Epithelial cell of proximal tubule (primary cell): Measurements from ENCODE around the gene FOXP4. TPM values are rescaled to one million over a fixed set of nuclear protein-coding genes. Genes with fewer than 3 reads are reported as not detected.

ENCODE experiments used
- DNase-seq: peaks from one replicate; pipeline ENCODE4 v3.0.0-alpha.2; 2011; ENCODE audit warnings: low read depth
- H3K4me3 ChIP-seq: 2 replicates; pipeline ENCODE4 v1.5.1; 2011; ENCODE audit warnings: low read depth, mild to moderate bottlenecking, low read length
- total RNA-seq: library from RNA; depleted of rRNA; stranded (reverse); fragments of >200 nt; gene quantifications from 2 replicates; pipeline ENCODE4 v1.2.3, GENCODE V29; 2015
- TF ChIP-seq, protein P1 (sequence below): conservative IDR thresholded peaks from 2 replicates; pipeline ENCODE4 v1.5.1; 2012; ENCODE audit warnings: low read depth, mild to moderate bottlenecking, low read length

FOXP4 gene
- total RNA-seq, 1 donor from 2014 or later: 7.5 TPM

DNA sequence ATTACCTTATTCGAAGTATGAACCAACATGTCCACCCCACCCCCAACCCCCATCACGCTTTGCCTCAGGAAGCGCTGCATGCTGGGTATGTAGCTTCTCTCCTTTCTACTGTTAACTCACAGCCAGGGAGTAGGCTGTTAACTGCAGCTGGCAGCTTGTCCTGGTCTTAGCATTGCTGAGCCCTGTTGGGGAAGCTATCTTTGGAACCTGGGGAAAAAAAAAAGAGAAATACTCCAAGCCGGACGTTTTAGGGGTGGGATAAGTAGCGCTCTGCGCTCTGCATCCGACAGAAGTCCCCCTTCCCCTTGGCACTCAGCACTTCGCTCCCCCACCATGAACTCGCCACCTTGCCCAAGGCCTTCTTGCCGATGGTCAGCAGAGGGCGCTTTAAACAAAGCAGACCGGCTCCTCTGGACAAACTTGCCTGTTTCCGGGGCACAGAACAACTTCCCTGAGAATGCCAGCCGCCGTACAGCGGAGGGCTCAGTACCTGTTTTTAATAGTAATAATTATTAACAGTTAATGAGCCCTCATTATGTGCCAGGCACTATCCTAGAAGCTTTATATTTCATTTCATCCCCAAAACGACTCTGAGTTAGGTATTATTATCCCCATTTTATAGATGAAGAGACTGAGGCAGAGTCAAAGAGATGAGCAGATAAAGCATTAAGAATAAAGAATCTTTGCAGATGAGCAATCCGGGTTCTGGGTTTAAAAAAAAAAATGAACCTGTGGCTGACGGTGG, 56.9 kb downstream of the FOXP4 start:
- peak; percentile 29 for DNase-seq
- TF ChIP-seq, protein P1, sequence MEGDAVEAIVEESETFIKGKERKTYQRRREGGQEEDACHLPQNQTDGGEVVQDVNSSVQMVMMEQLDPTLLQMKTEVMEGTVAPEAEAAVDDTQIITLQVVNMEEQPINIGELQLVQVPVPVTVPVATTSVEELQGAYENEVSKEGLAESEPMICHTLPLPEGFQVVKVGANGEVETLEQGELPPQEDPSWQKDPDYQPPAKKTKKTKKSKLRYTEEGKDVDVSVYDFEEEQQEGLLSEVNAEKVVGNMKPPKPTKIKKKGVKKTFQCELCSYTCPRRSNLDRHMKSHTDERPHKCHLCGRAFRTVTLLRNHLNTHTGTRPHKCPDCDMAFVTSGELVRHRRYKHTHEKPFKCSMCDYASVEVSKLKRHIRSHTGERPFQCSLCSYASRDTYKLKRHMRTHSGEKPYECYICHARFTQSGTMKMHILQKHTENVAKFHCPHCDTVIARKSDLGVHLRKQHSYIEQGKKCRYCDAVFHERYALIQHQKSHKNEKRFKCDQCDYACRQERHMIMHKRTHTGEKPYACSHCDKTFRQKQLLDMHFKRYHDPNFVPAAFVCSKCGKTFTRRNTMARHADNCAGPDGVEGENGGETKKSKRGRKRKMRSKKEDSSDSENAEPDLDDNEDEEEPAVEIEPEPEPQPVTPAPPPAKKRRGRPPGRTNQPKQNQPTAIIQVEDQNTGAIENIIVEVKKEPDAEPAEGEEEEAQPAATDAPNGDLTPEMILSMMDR: peak; percentile 95
- peak overlapping the region; percentile 7 for H3K4me3 ChIP-seq

DNA sequence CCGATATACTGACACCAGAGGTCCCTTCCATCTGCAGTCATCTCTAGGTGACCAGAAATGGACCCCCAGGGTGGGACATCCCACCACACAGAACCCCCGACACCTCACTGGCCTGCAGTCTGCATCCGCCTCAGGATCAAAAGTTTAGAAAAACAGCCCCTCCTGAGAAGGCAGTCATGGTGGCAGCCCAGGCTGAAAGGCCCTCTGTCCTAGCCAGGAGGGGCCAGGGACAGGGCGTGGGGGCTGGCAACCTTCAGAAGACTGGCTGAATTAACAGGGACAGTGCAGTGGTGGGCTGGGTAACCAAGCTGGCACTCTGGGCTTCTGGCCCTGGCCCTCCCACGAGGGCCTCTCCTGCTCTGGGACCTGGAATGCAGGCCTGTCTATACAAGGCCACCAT, 57.8 kb downstream of the FOXP4 start:
- DNase-seq: no peak
- TF ChIP-seq, protein P1: no peak
- H3K4me3 ChIP-seq: no peak overlapping the region

- H3K4me3 ChIP-seq: no peak overlapping the region
- TF ChIP-seq, protein P1: no peak
- no peak for DNase-seq
These were observed 59.5 kb downstream of the FOXP4 start for GRCh38 chr6:41605649-41606048.

DNA sequence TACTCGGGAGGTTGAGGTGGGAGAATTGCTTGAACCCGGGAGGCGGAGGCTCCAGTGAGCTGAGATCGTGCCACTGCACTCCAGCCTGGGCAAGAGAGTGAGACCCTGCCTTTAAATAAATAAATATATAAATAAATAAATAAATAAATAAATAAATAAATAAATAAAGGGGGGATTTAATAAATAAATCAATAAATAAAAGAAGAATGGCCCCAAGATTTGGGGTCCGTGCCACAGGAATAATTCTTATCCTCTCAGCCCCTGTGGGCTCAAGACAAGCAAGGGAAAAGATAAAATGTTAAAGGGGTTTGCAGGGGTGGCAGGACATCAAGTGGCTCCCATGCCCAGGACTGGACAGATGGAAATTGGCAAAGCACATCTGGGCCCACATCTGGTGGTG, 60.9 kb downstream of the FOXP4 start:
- H3K4me3 ChIP-seq: no peak overlapping the region
- no peak for DNase-seq
- TF ChIP-seq, protein P1: no peak

DNA sequence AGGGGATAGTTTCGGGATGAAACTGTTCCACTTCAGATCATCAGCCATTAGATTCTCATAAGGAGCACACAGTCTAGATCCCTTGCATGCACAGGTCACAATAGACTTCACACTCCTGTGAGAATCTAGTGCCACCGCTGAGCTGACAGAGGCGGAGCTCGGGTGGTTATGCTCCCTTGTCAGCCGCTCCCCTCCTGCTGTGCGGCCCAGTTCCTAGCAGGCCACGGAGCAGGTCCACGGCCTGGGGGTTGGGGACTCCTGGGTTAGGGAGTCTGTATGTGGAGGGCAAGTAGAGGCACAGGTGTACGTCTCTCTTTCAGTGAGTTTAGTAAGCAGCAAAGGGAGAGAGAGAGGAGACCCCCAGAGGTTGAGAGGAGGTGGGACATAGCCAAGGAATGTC, 61.6 kb downstream of the FOXP4 start:
- H3K4me3 ChIP-seq: no peak overlapping the region
- no peak for DNase-seq
- TF ChIP-seq, protein P1: no peak

DNA sequence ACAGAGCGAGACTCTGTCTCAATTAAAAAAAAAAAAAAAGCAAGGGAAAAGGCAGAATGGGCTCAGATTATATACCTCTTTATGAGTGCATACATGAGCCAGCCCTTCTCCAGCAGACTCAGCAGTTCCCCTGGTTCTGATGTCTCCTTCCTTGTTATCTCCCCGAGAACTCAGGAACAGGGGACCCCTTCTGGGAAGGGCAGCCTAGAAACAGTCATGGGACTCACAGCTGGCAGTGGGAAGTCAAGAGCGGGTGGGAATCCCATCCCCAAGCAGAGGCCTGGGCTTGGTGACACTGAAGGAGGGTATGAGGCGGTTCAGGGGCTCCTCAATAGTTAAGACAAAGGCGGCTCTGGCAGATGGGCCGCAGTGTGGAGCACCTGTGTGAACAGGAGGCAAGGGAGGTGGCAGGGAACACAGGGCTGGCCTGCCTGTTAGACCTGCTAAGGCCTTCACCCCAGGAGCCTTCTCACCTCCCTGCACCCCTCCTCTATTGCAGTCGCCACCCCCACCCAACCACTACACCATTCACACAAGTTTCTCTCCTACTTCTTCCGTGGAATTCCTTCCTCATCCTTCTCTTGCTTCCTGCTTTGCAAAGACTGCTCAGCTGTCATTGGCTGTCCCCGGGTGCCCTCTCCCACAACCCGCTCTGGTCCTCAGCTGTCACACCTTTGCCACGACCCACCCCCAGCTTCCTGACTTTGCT, 62.4 kb downstream of the FOXP4 start:
- TF ChIP-seq, protein P1: no peak
- no peak for DNase-seq

More for the DNA sequence above, 62.4 kb downstream of the FOXP4 start:
- H3K4me3 ChIP-seq: no peak overlapping the region
